Right cardiac atrium (tissue), 5 donors: Measurements from ENCODE around the gene INAFM2. TPM values are rescaled to one million over a fixed set of nuclear protein-coding genes. Genes with fewer than 3 reads are reported as not detected.

Experiments
- ATAC-seq, 2 donors: fragments of 200-7000 bp; cut with Tn5 transposase; one replicate each; pipeline versions ENCODE4 v1.8.0 to v1.9.1; 2020; ENCODE audit warnings: moderate library complexity in 2 of 2, mild to moderate bottlenecking in 1 of 2
- DNase-seq, 3 donors: peaks; one replicate each; pipeline ENCODE4 v3.0.0-alpha.2; 2020
- H3K27ac ChIP-seq: one replicate; pipeline ENCODE4 v1.5.1; 2013; ENCODE audit warnings: mild to moderate bottlenecking, low read length, control low read depth, moderate library complexity
- H3K27me3 ChIP-seq: one replicate; pipeline ENCODE4 v1.6.1; 2013; ENCODE audit not compliant: control insufficient read depth, insufficient read depth
- H3K4me1 ChIP-seq: one replicate; pipeline ENCODE4 v1.6.1; 2013; ENCODE audit warnings: low read length; ENCODE audit not compliant: control insufficient read depth, insufficient read depth
- H3K4me3 ChIP-seq: one replicate; pipeline ENCODE4 v1.5.1; 2013; ENCODE audit warnings: low read length, control low read depth
- H3K9me3 ChIP-seq: one replicate; pipeline ENCODE4 v1.6.1; 2013; ENCODE audit warnings: low read length; ENCODE audit not compliant: control insufficient read depth
- WGBS: extraction: QIAGEN DNeasy Blood & Tissue Kit; methylation state at CpG from one replicate; pipeline ENCODE4 v1.1.7; 2013; 5-methylcytosine and 5-hydroxymethylcytosine counted together
- intact Hi-C, 4 donors: fragments of 100-400 bp; cut with DNase I; formaldehyde crosslinking; loops; one replicate each; pipeline versions ENCODE4 v1.11.0 to v1.14.0; 2022 to 2023
- polyA plus RNA-seq: library from polyadenylated mRNA; stranded (reverse); fragments of 200-250 nt; gene quantifications from one replicate; pipeline ENCODE4 v1.2.3, GENCODE V29; 2013
- total RNA-seq, 4 donors: library from RNA; stranded (reverse); fragmentation: NEBNext Ultra II Directional; extraction: Animal tissue kit (Norgen Biotek cat#: 25700); gene quantifications; one replicate each; pipeline ENCODE4 v1.2.1, GENCODE V29; 2021
- donor health status: healthy with polysubstance abuse.
- donor health status: DM: no; HTN: yes; CAD: no.
- donor health status: DM: no; HTN: no; CAD: no.
- donor health status: DM: no; HTN: yes; CAD: no; lungs with severe emphysema.
- donor health status: DM: yes; HTN: yes; CAD: no.

Gene INAFM2
- total and polyA plus RNA-seq, 5 donors = 47.3 to 115 (median 72.8) TPM

GRCh38 chr15:40344631-40345120 is 21.2 kb downstream of the INAFM2 start:
- Histone ChIP-seq H3K27me3 (no peaks in the 10 kb centered on the region), H3K4me1 (peaks cover 10% of the 10 kb centered on the region), H3K4me3 (no peak overlapping the region), H3K27ac (no peak overlapping the region), H3K9me3 (no peaks in the 10 kb centered on the region)
- DNase-seq = peak; percentile 61 to 81 (median 81)
- intact Hi-C loops = loop anchor here in 1 of 4 donors (5.0 kb wide), 1 partner anchor 78 kb away; no protein-coding TSS in a partner anchor
- peak in 1 of 2 donors; percentile 9 for ATAC-seq
- WGBS = 47% methylated on average over 15 of the region's 15 CpGs

- Histone ChIP-seq H3K27me3 (no peaks in the 10 kb centered on the region), H3K4me1 (peaks cover 8% of the 10 kb centered on the region), H3K9me3 (no peaks in the 10 kb centered on the region), H3K27ac (no peak overlapping the region), H3K4me3 (no peak overlapping the region)
- intact Hi-C loops = no loop called here
- no peak for DNase-seq
- no peak for ATAC-seq
- 71% methylated on average over 10 of the region's 10 CpGs for WGBS
These were observed 21.9 kb downstream of the INAFM2 start for GRCh38 chr15:40345225-40345866.

- no peaks in the 10 kb centered on the region for H3K27me3 ChIP-seq
- peaks cover 6% of the 10 kb centered on the region for H3K4me1 ChIP-seq
- ATAC-seq = no peak
- H3K27ac ChIP-seq = no peak overlapping the region
- WGBS = 95% methylated on average over 6 of the region's 6 CpGs
- H3K4me3 ChIP-seq = no peak overlapping the region
- peak in 1 of 3 donors; percentile 35 for DNase-seq
- intact Hi-C loops = no loop called here
- H3K9me3 ChIP-seq = no peaks in the 10 kb centered on the region
These were observed 22.5 kb downstream of the INAFM2 start for GRCh38 chr15:40345867-40346578.

GRCh38 chr15:40346579-40347558 is 23.4 kb downstream of the INAFM2 start:
- no peak for DNase-seq
- Histone ChIP-seq H3K9me3 (no peaks in the 10 kb centered on the region), H3K27me3 (no peaks in the 10 kb centered on the region), H3K4me3 (no peak overlapping the region), H3K4me1 (peaks cover 6% of the 10 kb centered on the region), H3K27ac (no peak overlapping the region)
- ATAC-seq = no peak
- WGBS = 87% methylated on average over 15 of the region's 15 CpGs
- intact Hi-C loops = no loop called here

- peak in 1 of 3 donors; percentile 46 for DNase-seq
- Histone ChIP-seq H3K4me3 (no peak overlapping the region), H3K4me1 (peaks cover 5% of the 10 kb centered on the region), H3K27me3 (no peaks in the 10 kb centered on the region), H3K27ac (no peak overlapping the region), H3K9me3 (no peaks in the 10 kb centered on the region)
- no peak for ATAC-seq
- intact Hi-C loops = no loop called here
- 87% methylated on average over 11 of the region's 11 CpGs for WGBS
These were observed 24.3 kb downstream of the INAFM2 start for GRCh38 chr15:40347559-40348473.

- H3K4me1 ChIP-seq = no peaks in the 10 kb centered on the region
- intact Hi-C loops = no loop called here
- no peak overlapping the region for H3K4me3 ChIP-seq
- H3K27me3 ChIP-seq = no peaks in the 10 kb centered on the region
- no peak overlapping the region for H3K27ac ChIP-seq
- no peak for ATAC-seq
- DNase-seq = peak in 1 of 3 donors; percentile 52
- no peaks in the 10 kb centered on the region for H3K9me3 ChIP-seq
- 69% methylated on average over 5 of the region's 5 CpGs for WGBS
These were observed 25.0 kb downstream of the INAFM2 start for GRCh38 chr15:40348474-40348870.

- Histone ChIP-seq H3K4me3 (no peak overlapping the region), H3K27ac (no peak overlapping the region), H3K4me1 (no peaks in the 10 kb centered on the region), H3K9me3 (no peaks in the 10 kb centered on the region), H3K27me3 (no peaks in the 10 kb centered on the region)
- ATAC-seq = no peak
- WGBS = 92% methylated on average over 5 of the region's 5 CpGs
- intact Hi-C loops = no loop called here
- DNase-seq = no peak
These were observed 25.7 kb downstream of the INAFM2 start for GRCh38 chr15:40349163-40349562.

- no peaks in the 10 kb centered on the region for H3K27me3 ChIP-seq
- no peak for ATAC-seq
- no peaks in the 10 kb centered on the region for H3K4me1 ChIP-seq
- H3K9me3 ChIP-seq = no peaks in the 10 kb centered on the region
- H3K4me3 ChIP-seq = no peak overlapping the region
- no peak overlapping the region for H3K27ac ChIP-seq
- DNase-seq = no peak
- WGBS = 80% methylated on average over 7 of the region's 7 CpGs
- intact Hi-C loops = no loop called here
These were observed 28.9 kb downstream of the INAFM2 start for GRCh38 chr15:40352281-40352901.

- ATAC-seq (no peak), DNase-seq (no peak)
- Histone ChIP-seq H3K4me1 (no peaks in the 10 kb centered on the region), H3K9me3 (no peaks in the 10 kb centered on the region), H3K27me3 (no peaks in the 10 kb centered on the region), H3K27ac (no peak overlapping the region), H3K4me3 (no peak overlapping the region)
- intact Hi-C loops = no loop called here
- WGBS = 80% methylated on average over 5 of the region's 5 CpGs
These were observed 30.2 kb downstream of the INAFM2 start for GRCh38 chr15:40353697-40354096.
